Small intestine (tissue), 16 donors: Measurements from ENCODE around the gene C1orf226. TPM values are rescaled to one million over a fixed set of nuclear protein-coding genes. Genes with fewer than 3 reads are reported as not detected.

Experiments used
- DNase-seq, 2 donors: peaks; one replicate each; pipeline versions ENCODE4 v3.0.0 to v3.0.0-alpha.2; 2013
- FAIRE-seq: peaks from 2 replicates; lab custom pipeline; 2012; peaks lifted over from hg19 to GRCh38; lab: Jason Lieb, UNC
- H3K27ac ChIP-seq, 3 donors: one replicate each; pipeline ENCODE4 v1.5.1; 2013; ENCODE audit warnings: low read length in 2 of 3, mild to moderate bottlenecking in 2 of 3, control low read depth in 1 of 3, inconsistent platforms in 1 of 3, low read depth in 1 of 3, moderate library complexity in 1 of 3
- H3K27me3 ChIP-seq, 3 donors: one replicate each; pipeline ENCODE4 v1.6.1; 2013; ENCODE audit warnings: low read length in 3 of 3, inconsistent platforms in 1 of 3; ENCODE audit not compliant: control insufficient read depth in 3 of 3, insufficient read depth in 3 of 3
- H3K36me3 ChIP-seq, 3 donors: one replicate each; pipeline ENCODE4 v1.6.1; 2013; ENCODE audit warnings: low read length in 3 of 3, inconsistent platforms in 1 of 3, low read depth in 1 of 3, mild to moderate bottlenecking in 1 of 3, moderate library complexity in 1 of 3; ENCODE audit not compliant: control insufficient read depth in 3 of 3, insufficient read depth in 2 of 3
- H3K4me1 ChIP-seq, 3 donors: one replicate each; pipeline ENCODE4 v1.6.1; 2013; ENCODE audit warnings: low read length in 2 of 3, inconsistent platforms in 1 of 3, low read depth in 1 of 3, mild to moderate bottlenecking in 1 of 3, moderate library complexity in 1 of 3; ENCODE audit not compliant: control insufficient read depth in 3 of 3, insufficient read depth in 2 of 3
- H3K4me3 ChIP-seq, 3 donors: one replicate each; pipeline ENCODE4 v1.5.1; 2013; ENCODE audit warnings: low read length in 3 of 3, control low read depth in 1 of 3, inconsistent platforms in 1 of 3, low read depth in 1 of 3, mild to moderate bottlenecking in 1 of 3, moderate library complexity in 1 of 3
- H3K9me3 ChIP-seq, 2 donors: one replicate each; pipeline ENCODE4 v1.6.1; 2013; ENCODE audit warnings: low read depth in 1 of 2, low read length in 1 of 2; ENCODE audit not compliant: control insufficient read depth in 2 of 2, insufficient read depth in 1 of 2
- WGBS, 3 donors: extraction: QIAGEN DNeasy Blood & Tissue Kit; methylation state at CpG; one replicate each; pipeline ENCODE4 v1.1.7; 2013; 5-methylcytosine and 5-hydroxymethylcytosine counted together
- long read RNA-seq, 10 donors: transcript quantifications; one replicate each; lab custom pipeline, GENCODE V29; 2026
- polyA plus RNA-seq, 4 donors: library from polyadenylated mRNA; stranded (reverse) in 3 of 4; unstranded in 1 of 4; fragments of 200-250 nt in 3 of 4; fragments of 120-200 nt in 1 of 4; gene quantifications; one replicate each; pipeline versions ENCODE4 v1.2.1 to v1.2.3, GENCODE V29; 2013
- donor health status: healthy with polysubstance abuse.
- donor health status: control.
- donor health status: control.
- donor health status: Bipolar disorder and iron deficiency.
- donor health status: healthy.

Gene C1orf226, protein sequence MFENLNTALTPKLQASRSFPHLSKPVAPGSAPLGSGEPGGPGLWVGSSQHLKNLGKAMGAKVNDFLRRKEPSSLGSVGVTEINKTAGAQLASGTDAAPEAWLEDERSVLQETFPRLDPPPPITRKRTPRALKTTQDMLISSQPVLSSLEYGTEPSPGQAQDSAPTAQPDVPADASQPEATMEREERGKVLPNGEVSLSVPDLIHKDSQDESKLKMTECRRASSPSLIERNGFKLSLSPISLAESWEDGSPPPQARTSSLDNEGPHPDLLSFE
- polyA plus RNA-seq = 10 to 100 TPM in 3 of 4 donors, 1 to 10 TPM in 1; 8.1 to 14.1 (median 13.2) TPM
- long read RNA-seq, donor 1 = 0 reads
- long read RNA-seq, donor 2, full-length matches to known transcripts = 4 of 4 reads
- long read RNA-seq, donor 2, partial matches to known transcripts = 0 of 4 reads
- long read RNA-seq, donor 2, other reads (novel, unspliced or antisense) = 0 of 4 reads
- long read RNA-seq, donor 3, full-length matches to known transcripts = 1 of 1 reads
- long read RNA-seq, donor 3, partial matches to known transcripts = 0 of 1 reads
- long read RNA-seq, donor 3, other reads (novel, unspliced or antisense) = 0 of 1 reads
- long read RNA-seq, donor 4 = 0 reads
- long read RNA-seq, donor 5, full-length matches to known transcripts = 1 of 1 reads
- long read RNA-seq, donor 5, partial matches to known transcripts = 0 of 1 reads
- long read RNA-seq, donor 5, other reads (novel, unspliced or antisense) = 0 of 1 reads
- long read RNA-seq, donor 6, full-length matches to known transcripts = 3 of 3 reads
- long read RNA-seq, donor 6, partial matches to known transcripts = 0 of 3 reads
- long read RNA-seq, donor 6, other reads (novel, unspliced or antisense) = 0 of 3 reads
- long read RNA-seq, donor 7 = 0 reads
- long read RNA-seq, donor 8 = 0 reads
- long read RNA-seq, donor 9 = 0 reads
- long read RNA-seq, donor 10 = 0 reads

DNA sequence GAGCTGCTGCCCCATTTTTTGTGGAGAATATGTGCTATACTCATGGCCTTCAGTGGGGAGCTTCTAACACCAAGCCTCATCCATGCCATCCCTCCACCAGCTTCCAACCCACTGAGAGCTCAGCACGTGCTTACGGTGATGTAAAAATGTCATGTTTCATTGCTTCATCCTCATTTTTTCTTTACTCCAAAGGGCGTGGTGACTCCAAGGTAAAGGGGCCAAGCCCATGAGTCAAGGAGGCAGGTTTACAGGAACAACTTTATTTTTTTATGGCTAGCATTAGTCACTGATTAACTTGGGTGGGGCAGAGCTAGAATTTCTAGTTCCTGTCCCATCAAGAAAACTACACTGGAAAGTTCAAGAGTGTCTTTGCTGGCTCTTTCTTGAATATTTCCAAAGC lies at the start of gene C1orf226:
TSS of gene C1orf226 (plus strand) at position 346 of the 400 bp plus-strand sequence. CDS start 174 bp downstream, outside the sequence.
- H3K4me3 ChIP-seq = peak within 1 kb of the TSS in 2 of 3 donors; percentile 29 to 40
- no peak for FAIRE-seq
- peak within 1 kb of the TSS; percentile 97 to 99 (median 98) for H3K27ac ChIP-seq
- H3K36me3 ChIP-seq = peaks cover 0 to 39% (median 5%) of the 10 kb centered on the region in 3 donors
- peaks cover 0 to 6% of the 10 kb centered on the region in 2 donors for H3K9me3 ChIP-seq
- no peaks in the 10 kb centered on the region for H3K27me3 ChIP-seq
- DNase-seq = peak; percentile 97 to 98
- H3K4me1 ChIP-seq = peaks cover 3 to 31% (median 18%) of the 10 kb centered on the region in 3 donors
- 15 to 62% (median 21%) methylated on average over 3 of the region's 3 CpGs for WGBS, 3 donors

DNA sequence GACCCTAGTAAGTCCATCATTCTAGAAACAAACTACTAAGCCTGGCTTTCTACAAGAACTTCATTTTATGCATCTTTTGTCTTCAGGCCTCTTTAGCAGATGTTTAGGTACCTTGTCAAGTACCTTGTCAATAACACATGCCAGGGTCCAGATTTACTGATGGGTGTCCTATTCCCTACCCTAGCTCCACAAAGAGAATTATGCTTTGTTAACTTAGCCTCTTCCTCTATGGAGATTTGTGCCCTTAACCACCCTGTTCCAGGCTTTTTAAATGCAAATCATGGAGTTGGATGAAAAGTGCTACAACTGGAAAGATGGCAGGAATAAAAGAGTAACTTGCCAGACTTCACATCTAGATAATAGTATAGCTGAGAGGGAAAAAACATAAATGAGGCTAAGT lies 47.5 kb upstream of the C1orf226 start:
- Histone ChIP-seq H3K36me3 (no peaks in the 10 kb centered on the region), H3K9me3 (no peaks in the 10 kb centered on the region), H3K27ac (no peak overlapping the region), H3K4me1 (no peaks in the 10 kb centered on the region), H3K27me3 (no peaks in the 10 kb centered on the region), H3K4me3 (no peak overlapping the region)
- FAIRE-seq = no peak
- DNase-seq = no peak

DNA sequence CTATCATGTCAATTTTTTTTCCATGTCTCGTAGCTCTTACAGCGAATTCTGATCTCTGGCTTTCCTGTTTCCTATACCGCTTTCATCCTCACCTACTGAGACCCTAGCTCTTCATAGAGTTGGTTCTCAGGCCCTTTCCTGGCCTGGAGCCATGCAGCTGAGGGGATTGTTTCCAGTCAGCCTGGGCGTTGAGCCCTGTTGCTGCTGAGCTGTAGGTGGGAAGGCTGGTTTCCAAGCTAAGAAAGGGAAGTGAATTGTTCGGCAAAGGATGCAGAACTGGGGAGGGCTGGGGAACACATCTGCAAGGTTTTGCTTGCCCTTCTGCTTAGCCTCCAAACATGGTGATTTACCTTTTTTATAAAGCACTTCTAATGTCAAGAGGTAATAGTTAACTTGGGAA lies 46.4 kb upstream of the C1orf226 start:
- DNase-seq (no peak), FAIRE-seq (no peak)
- Histone ChIP-seq H3K9me3 (no peaks in the 10 kb centered on the region), H3K4me1 (no peaks in the 10 kb centered on the region), H3K27me3 (no peaks in the 10 kb centered on the region), H3K36me3 (peaks cover 0 to 2% (median 0%) of the 10 kb centered on the region in 3 donors), H3K27ac (no peak overlapping the region), H3K4me3 (no peak overlapping the region)
- 81 to 91% (median 82%) methylated on average over 5 of the region's 5 CpGs for WGBS, 3 donors

DNA sequence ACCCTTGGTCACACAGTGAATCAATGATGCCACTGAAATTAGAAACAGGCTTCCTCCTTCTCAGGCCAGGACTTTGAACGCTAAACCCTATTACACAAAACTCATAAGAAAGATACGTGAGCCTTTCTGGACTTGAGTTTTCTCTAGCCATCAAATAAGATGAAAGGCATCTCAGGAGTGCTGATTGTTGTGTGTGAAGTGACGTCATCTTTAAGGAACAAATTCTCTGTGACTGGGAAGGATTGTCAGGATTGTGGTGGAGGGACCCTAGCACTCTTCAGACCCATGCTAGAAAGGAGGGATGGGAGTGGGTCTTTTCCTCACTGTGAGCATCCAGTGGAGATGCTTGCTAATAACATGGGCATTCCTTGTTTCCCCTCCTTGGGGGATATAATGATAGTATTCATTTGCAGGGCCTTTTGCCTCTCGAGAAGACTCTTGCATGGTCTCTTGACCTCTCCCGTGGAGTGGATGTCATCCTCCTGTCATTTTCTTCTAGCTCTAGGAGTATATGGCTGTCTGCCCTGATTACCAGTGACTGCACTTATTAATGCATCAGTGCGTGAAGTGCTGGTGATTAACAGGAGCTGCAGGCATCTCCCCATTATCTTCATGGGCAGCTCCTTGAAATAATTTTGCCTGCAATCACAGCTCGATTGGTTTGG lies 44.8 kb upstream of the C1orf226 start:
- H3K9me3 ChIP-seq = no peaks in the 10 kb centered on the region
- no peak overlapping the region for H3K4me3 ChIP-seq
- DNase-seq = no peak
- no peak for FAIRE-seq
- no peaks in the 10 kb centered on the region for H3K27me3 ChIP-seq
- WGBS, 3 donors = 79 to 89% (median 84%) methylated on average over 7 of the region's 7 CpGs
- H3K27ac ChIP-seq = no peak overlapping the region
- peaks cover 0 to 2% (median 0%) of the 10 kb centered on the region in 3 donors for H3K36me3 ChIP-seq
- H3K4me1 ChIP-seq = no peaks in the 10 kb centered on the region

DNA sequence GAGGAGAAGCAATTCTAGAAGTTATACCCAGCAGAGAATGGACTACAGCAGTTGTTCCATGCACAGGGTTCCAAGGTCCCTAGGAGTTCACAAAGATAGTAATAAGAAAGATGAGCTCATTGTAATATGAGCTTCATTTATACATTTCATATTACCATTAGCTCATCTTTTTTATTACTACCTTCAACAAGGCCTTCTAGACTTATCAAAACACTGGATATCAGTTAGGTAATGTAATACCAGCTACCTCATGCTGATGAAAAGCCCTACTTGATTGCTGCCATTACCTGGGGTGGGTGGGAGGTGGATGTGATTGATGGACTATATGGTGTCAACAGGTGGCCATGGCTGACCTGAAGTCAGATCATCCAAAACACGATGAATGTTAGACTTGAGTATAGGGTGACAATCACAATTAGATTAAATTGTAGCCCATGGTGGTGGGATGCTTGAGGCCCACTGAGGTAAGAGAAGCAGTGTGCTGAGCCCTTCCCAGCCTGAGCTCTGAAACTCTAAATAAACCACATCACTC lies 39.0 kb upstream of the C1orf226 start:
- Histone ChIP-seq H3K27ac (no peak overlapping the region), H3K9me3 (no peaks in the 10 kb centered on the region), H3K36me3 (peaks cover 0 to 5% (median 0%) of the 10 kb centered on the region in 3 donors), H3K27me3 (no peaks in the 10 kb centered on the region), H3K4me3 (no peak overlapping the region), H3K4me1 (peaks cover 0 to 8% (median under 1%) of the 10 kb centered on the region in 3 donors)
- no peak for FAIRE-seq
- 92 to 100% (median 92%) methylated on average over 1 of the region's 1 CpG for WGBS, 3 donors
- no peak for DNase-seq

DNA sequence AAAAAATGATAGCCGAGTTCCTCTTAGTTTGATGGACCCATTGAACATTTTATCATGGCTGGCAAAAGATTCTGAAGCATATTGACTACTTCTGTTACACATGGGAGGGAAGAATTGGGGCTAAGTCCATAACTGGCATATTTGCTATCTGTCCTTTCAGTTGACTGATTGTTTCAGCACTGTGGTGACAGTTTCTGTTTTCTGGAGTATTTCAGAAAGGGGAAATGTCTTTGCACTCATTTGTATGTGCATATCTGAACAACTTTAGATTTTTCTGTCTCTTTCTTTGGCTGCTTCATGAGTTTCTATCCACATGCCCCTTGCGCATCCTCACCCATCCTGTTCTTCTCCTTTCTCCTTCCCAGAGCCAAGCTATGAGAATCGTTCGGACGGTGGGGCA lies 38.1 kb upstream of the C1orf226 start:
- Histone ChIP-seq H3K4me1 (peaks cover 0 to 11% (median 4%) of the 10 kb centered on the region in 3 donors), H3K36me3 (peaks cover 0 to 5% (median 0%) of the 10 kb centered on the region in 3 donors), H3K9me3 (no peaks in the 10 kb centered on the region), H3K4me3 (no peak overlapping the region), H3K27ac (no peak overlapping the region), H3K27me3 (no peaks in the 10 kb centered on the region)
- FAIRE-seq = no peak
- 86 to 92% (median 88%) methylated on average over 5 of the region's 5 CpGs for WGBS, 3 donors
- no peak for DNase-seq

DNA sequence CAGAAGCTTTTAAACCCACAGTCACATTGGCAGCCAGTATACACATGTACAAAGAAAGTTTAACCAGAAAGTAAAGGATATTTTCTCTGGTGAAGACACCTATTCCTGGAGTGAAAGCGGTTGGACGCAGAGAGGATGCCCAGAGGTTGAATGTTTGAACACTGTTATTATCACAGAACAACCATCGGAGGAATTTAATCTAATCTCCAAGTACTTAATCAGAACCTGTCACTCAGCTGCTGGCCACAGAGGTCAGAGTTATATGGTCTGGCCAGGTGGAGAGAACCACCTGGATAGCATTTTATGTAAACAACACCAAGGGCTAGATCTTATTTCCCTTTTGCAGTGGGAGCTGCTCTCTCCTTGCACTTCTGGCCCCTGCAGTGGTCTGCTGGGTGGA lies 34.2 kb upstream of the C1orf226 start:
- H3K4me1 ChIP-seq = peaks cover 6 to 39% (median 13%) of the 10 kb centered on the region in 3 donors
- WGBS, 3 donors = 15 to 54% (median 36%) methylated on average over 3 of the region's 3 CpGs
- H3K9me3 ChIP-seq = peaks cover 0 to 3% of the 10 kb centered on the region in 2 donors
- no peaks in the 10 kb centered on the region for H3K27me3 ChIP-seq
- H3K27ac ChIP-seq = no peak overlapping the region
- no peak overlapping the region for H3K4me3 ChIP-seq
- DNase-seq = peak; percentile 17 to 58
- no peak for FAIRE-seq
- peaks cover 0 to 4% (median 0%) of the 10 kb centered on the region in 3 donors for H3K36me3 ChIP-seq
